Neuronal stem cell (in vitro differentiated cells): Measurements from ENCODE around the gene PPP1R7.

ENCODE experiments used
- DNase-seq: peaks from one replicate; pipeline ENCODE4 v3.0.0-alpha.2; 2013; ENCODE audit warnings: low spot score
- H2AFZ ChIP-seq: one replicate; pipeline ENCODE4 v1.6.1; 2013; ENCODE audit warnings: mild to moderate bottlenecking, low read length, inconsistent platforms
- H2AK5ac ChIP-seq: 2 replicates; pipeline ENCODE4 v1.6.1; 2013; ENCODE audit warnings: low read depth, mild to moderate bottlenecking, inconsistent platforms, low read length, moderate library complexity, mixed read lengths
- H2BK120ac ChIP-seq: 2 replicates; pipeline ENCODE4 v1.6.1; 2013; ENCODE audit warnings: low read depth, mild to moderate bottlenecking, inconsistent platforms, low read length, moderate library complexity, mixed read lengths
- H2BK12ac ChIP-seq: one replicate; pipeline ENCODE4 v1.6.1; 2013; ENCODE audit warnings: low read length, inconsistent platforms
- H2BK15ac ChIP-seq: 2 replicates; pipeline ENCODE4 v1.6.1; 2013; ENCODE audit warnings: mild to moderate bottlenecking, low read length, inconsistent platforms, mixed read lengths
- H2BK5ac ChIP-seq: one replicate; pipeline ENCODE4 v1.6.1; 2013; ENCODE audit warnings: inconsistent platforms, mild to moderate bottlenecking, low read length, moderate library complexity
- H3K14ac ChIP-seq: one replicate; pipeline ENCODE4 v1.6.1; 2013; ENCODE audit warnings: low read length, inconsistent platforms
- H3K18ac ChIP-seq: 2 replicates; pipeline ENCODE4 v1.6.1; 2013; ENCODE audit warnings: low read length, inconsistent platforms
- H3K23ac ChIP-seq: 2 replicates; pipeline ENCODE4 v1.6.1; 2013; ENCODE audit warnings: low read depth, mild to moderate bottlenecking, mixed read lengths, low read length, inconsistent platforms; ENCODE audit not compliant: poor library complexity
- H3K27ac ChIP-seq: replicated peaks from 3 replicates; pipeline ENCODE4 v1.5.1; 2013; ENCODE audit warnings: low read length, inconsistent platforms
- H3K27me3 ChIP-seq, 3 experiments: 2 replicates each; pipeline ENCODE4 v1.6.1; 2013; ENCODE audit warnings: low read length in 3 of 3, mild to moderate bottlenecking in 2 of 3, inconsistent platforms in 1 of 3, low read depth in 1 of 3, mixed read lengths in 1 of 3, moderate library complexity in 1 of 3; ENCODE audit not compliant: control insufficient read depth in 3 of 3, insufficient read depth in 3 of 3
- H3K36me3 ChIP-seq, 2 donors: replicated peaks in 1 of 2; 2 replicates each; pipeline ENCODE4 v1.6.1; 2013; ENCODE audit warnings: low read length in 2 of 2; ENCODE audit not compliant: control insufficient read depth in 2 of 2, insufficient read depth in 2 of 2
- H3K4ac ChIP-seq: 2 replicates; pipeline ENCODE4 v1.6.1; 2013; ENCODE audit warnings: inconsistent platforms, mild to moderate bottlenecking, low read length, moderate library complexity
- H3K4me1 ChIP-seq, 2 donors: 1 replicate in 1 of 2; 2 replicates in 1 of 2; pipeline ENCODE4 v1.6.1; 2013; ENCODE audit warnings: low read length in 2 of 2, low read depth in 1 of 2; ENCODE audit not compliant: control insufficient read depth in 2 of 2, insufficient read depth in 1 of 2
- H3K4me2 ChIP-seq: one replicate; pipeline ENCODE4 v1.6.1; 2013; ENCODE audit warnings: mild to moderate bottlenecking, low read length, inconsistent platforms; ENCODE audit not compliant: insufficient read depth, poor library complexity, severe bottlenecking
- H3K4me3 ChIP-seq, 2 donors: 2 replicates each; pipeline ENCODE4 v1.5.1; 2013; ENCODE audit warnings: low read length in 2 of 2, mild to moderate bottlenecking in 2 of 2, inconsistent platforms in 1 of 2, moderate library complexity in 1 of 2
- H3K79me1 ChIP-seq: one replicate; pipeline ENCODE4 v1.6.1; 2013; ENCODE audit warnings: low read depth, mild to moderate bottlenecking, inconsistent platforms, low read length, moderate library complexity
- H3K9ac ChIP-seq: one replicate; pipeline ENCODE4 v1.6.1; 2013; ENCODE audit warnings: mild to moderate bottlenecking, low read depth, low read length, inconsistent platforms; ENCODE audit not compliant: poor library complexity
- H3K9me3 ChIP-seq, 2 donors: replicated peaks in 1 of 2; 2 replicates each; pipeline versions ENCODE3 to v1.6.1; 2013; ENCODE audit warnings: low read length in 2 of 2, mild to moderate bottlenecking in 2 of 2, inconsistent platforms in 1 of 2, low read depth in 1 of 2, mixed read lengths in 1 of 2, moderate library complexity in 1 of 2; ENCODE audit not compliant: control insufficient read depth in 2 of 2, insufficient read depth in 1 of 2
- H4K8ac ChIP-seq: one replicate; pipeline ENCODE4 v1.6.1; 2013; ENCODE audit warnings: low read depth, mild to moderate bottlenecking, inconsistent platforms, low read length, moderate library complexity
- H4K91ac ChIP-seq: one replicate; pipeline ENCODE4 v1.6.1; 2013; ENCODE audit warnings: low read length, low read depth, mild to moderate bottlenecking, inconsistent platforms; ENCODE audit not compliant: poor library complexity
- WGBS, 2 donors: extraction: QIAGEN DNeasy Blood & Tissue Kit; methylation state at CpG; one replicate each; pipeline ENCODE4 v1.1.7; 2013; ENCODE audit warnings: missing lambda C conversion rate in 2 of 2, mixed read lengths in 1 of 2; ENCODE audit not compliant: insufficient read length in 2 of 2, insufficient replicate concordance in 1 of 2; ENCODE audit errors: extremely low coverage in 2 of 2; 5-methylcytosine and 5-hydroxymethylcytosine counted together

The PPP1R7 gene

DNA sequence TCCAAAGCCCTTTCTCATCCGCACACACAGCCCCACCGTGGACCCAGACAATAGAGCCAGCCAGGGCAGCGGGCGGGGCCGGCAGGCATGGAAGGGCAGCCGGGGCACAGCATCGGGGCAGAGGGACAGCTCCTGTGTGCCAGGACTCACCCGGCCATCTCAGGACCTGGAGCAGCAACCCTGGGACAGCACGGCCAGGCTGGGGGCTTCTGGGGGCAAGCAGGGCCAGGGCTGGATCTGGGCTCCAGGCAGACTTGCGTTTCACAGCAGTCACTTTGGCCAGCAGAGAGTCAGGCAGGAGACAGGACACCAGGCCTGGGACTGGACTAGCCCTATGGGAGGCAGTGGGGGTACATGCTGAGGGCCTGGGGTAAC, 53.7 kb downstream of the PPP1R7 start:
- H2AK5ac ChIP-seq: peak overlapping the region; percentile 96
- no peak overlapping the region for H2BK5ac ChIP-seq
- peak overlapping the region; percentile 56 for H3K14ac ChIP-seq
- H2AFZ ChIP-seq: no peak overlapping the region
- H2BK12ac ChIP-seq: no peak overlapping the region
- no peaks in the 10 kb centered on the region for H3K36me3 ChIP-seq
- peak overlapping the region; percentile 37 for H2BK15ac ChIP-seq
- H3K18ac ChIP-seq: peak overlapping the region; percentile 90
- WGBS, 2 donors: no CpG with 5 or more reads among the region's 10 CpGs
- H3K27me3 ChIP-seq: peaks cover 0 to 17% (median 0%) of the 10 kb centered on the region in 3 experiments
- no peaks in the 10 kb centered on the region for H3K9me3 ChIP-seq
- peak overlapping the region; percentile 18 for H3K4me2 ChIP-seq
- H3K4me3 ChIP-seq: no peak overlapping the region
- peak overlapping the region; percentile 44 for H3K9ac ChIP-seq
- H3K23ac ChIP-seq: peak overlapping the region; percentile 65
- no peak overlapping the region for H3K4ac ChIP-seq
- H3K4me1 ChIP-seq: peaks cover 0 to 2% of the 10 kb centered on the region in 2 donors
- no peak for DNase-seq
- no peak overlapping the region for H4K8ac ChIP-seq
- H2BK120ac ChIP-seq: no peak overlapping the region
- no peak overlapping the region for H4K91ac ChIP-seq
- H3K79me1 ChIP-seq: peaks cover 2% of the 10 kb centered on the region
- no peak overlapping the region for H3K27ac ChIP-seq

DNA sequence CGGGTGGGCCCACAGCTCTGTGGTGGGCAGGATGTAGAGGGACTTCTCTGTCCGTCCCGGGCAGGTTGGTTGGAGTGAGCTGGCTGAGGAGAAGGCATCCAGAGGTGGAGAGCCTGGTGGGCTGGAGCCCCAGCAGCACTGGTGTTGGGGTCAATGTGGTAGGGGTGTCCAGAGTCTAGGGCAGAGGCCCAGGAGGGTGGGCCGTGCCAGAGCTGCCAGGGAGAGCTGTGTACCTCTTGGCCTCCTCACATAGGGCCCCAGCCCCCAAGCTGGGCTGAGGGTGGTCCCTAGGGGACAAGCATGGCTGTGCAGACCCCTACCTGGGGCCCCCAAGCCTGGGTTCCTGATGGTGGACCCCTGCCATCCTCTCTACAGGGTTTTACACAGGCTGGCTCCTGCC, 54.2 kb downstream of the PPP1R7 start:
- Histone ChIP-seq H4K8ac (no peak overlapping the region), H3K79me1 (peaks cover 2% of the 10 kb centered on the region), H3K36me3 (no peaks in the 10 kb centered on the region), H4K91ac (no peak overlapping the region), H3K27ac (no peak overlapping the region), H3K14ac (peak overlapping the region; percentile 47), H3K18ac (peak overlapping the region; percentile 64), H2BK5ac (no peak overlapping the region), H3K23ac (no peak overlapping the region), H2BK120ac (no peak overlapping the region), H3K27me3 (peaks cover 0 to 15% (median 0%) of the 10 kb centered on the region in 3 experiments), H3K4ac (no peak overlapping the region), H2AFZ (no peak overlapping the region), H3K9ac (no peak overlapping the region), H2AK5ac (peak overlapping the region; percentile 96), H2BK15ac (no peak overlapping the region), H2BK12ac (no peak overlapping the region), H3K9me3 (no peaks in the 10 kb centered on the region), H3K4me1 (no peaks in the 10 kb centered on the region), H3K4me3 (no peak overlapping the region), H3K4me2 (no peak overlapping the region)
- DNase-seq: no peak
- no CpG with 5 or more reads among the region's 4 CpGs for WGBS, 2 donors

GRCh38 chr2:241205086-241205485, 54.8 kb downstream of the PPP1R7 start:
- no peak overlapping the region for H3K4me2 ChIP-seq

DNA sequence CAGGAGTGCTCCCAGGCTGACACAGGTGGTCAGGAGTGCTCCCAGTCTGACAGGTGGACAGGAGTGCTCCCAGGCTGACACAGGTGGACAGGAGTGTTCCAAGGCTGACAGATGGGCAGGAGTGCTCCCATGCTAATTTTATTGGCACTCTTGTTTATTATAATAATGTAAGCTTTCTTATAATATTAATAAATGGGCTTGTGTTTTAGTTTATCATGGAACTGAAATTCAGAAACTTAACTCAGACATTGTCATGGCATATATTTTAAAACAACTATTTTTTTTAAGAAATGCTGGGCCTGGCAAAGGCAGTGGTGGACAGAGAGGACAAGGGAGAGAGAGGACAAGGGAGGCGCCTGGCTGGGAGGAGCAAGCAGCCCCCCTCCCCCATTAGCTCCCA, 56.9 kb downstream of the PPP1R7 start:
- no CpG with 5 or more reads among the region's 1 CpG for WGBS, 2 donors
- Histone ChIP-seq H3K36me3 (no peaks in the 10 kb centered on the region), H2BK5ac (peak overlapping the region; percentile 19), H3K9me3 (no peaks in the 10 kb centered on the region), H2BK120ac (no peak overlapping the region), H4K91ac (no peak overlapping the region), H4K8ac (no peak overlapping the region), H3K4me1 (peaks cover 0 to 7% of the 10 kb centered on the region in 2 donors), H2BK15ac (no peak overlapping the region), H2AK5ac (peak overlapping the region; percentile 71), H3K27me3 (peaks cover 0 to 12% (median 0%) of the 10 kb centered on the region in 3 experiments), H3K23ac (no peak overlapping the region), H3K27ac (no peak overlapping the region), H2AFZ (no peak overlapping the region), H3K4ac (no peak overlapping the region), H3K14ac (no peak overlapping the region), H3K9ac (no peak overlapping the region), H3K18ac (peak overlapping the region; percentile 81), H3K4me3 (no peak overlapping the region), H3K79me1 (peaks cover 2% of the 10 kb centered on the region), H3K4me2 (no peak overlapping the region), H2BK12ac (no peak overlapping the region)
- no peak for DNase-seq

More at GRCh38 chr2:241205086-241205485, 54.8 kb downstream of the PPP1R7 start:
- peak overlapping the region; percentile 47 for H3K14ac ChIP-seq
- no peak overlapping the region for H3K23ac ChIP-seq
- no CpG with 5 or more reads among the region's 3 CpGs for WGBS, 2 donors
- no peaks in the 10 kb centered on the region for H3K9me3 ChIP-seq
- no peak overlapping the region for H4K8ac ChIP-seq
- H2BK120ac ChIP-seq: no peak overlapping the region
- no peak overlapping the region for H3K4ac ChIP-seq
- no peak overlapping the region for H2AFZ ChIP-seq
- peak overlapping the region; percentile 58 for H2BK15ac ChIP-seq
- H3K79me1 ChIP-seq: peaks cover 2% of the 10 kb centered on the region
- H3K4me1 ChIP-seq: no peaks in the 10 kb centered on the region
- peak overlapping the region in 1 of 2 donors; percentile 47 for H3K4me3 ChIP-seq
- H3K18ac ChIP-seq: no peak overlapping the region
- H4K91ac ChIP-seq: no peak overlapping the region
- H3K36me3 ChIP-seq: no peaks in the 10 kb centered on the region
- H3K27ac ChIP-seq: no peak overlapping the region
- peaks cover 0 to 13% (median 0%) of the 10 kb centered on the region in 3 experiments for H3K27me3 ChIP-seq
- no peak overlapping the region for H2BK12ac ChIP-seq
- H2AK5ac ChIP-seq: peak overlapping the region; percentile 96
- H3K9ac ChIP-seq: no peak overlapping the region
- DNase-seq: no peak
- no peak overlapping the region for H2BK5ac ChIP-seq
